GM12864 (cell line): Measurements from ENCODE around the gene TMEM119.

ENCODE experiments used
- DNase-seq: peaks from one replicate; pipeline ENCODE4 v3.0.0-alpha.2; 2011; ENCODE audit warnings: low read depth
- H3K4me3 ChIP-seq: 2 replicates; pipeline ENCODE4 v1.5.1; 2011; ENCODE audit warnings: mild to moderate bottlenecking, low read depth, low read length, control low read depth
- TF ChIP-seq, protein P1 (sequence below): IDR thresholded peaks from 2 replicates; pipeline ENCODE4 v1.5.1; 2011; ENCODE audit warnings: low read depth, mild to moderate bottlenecking, moderate library complexity, low read length, control low read depth, inconsistent platforms; ENCODE audit errors: missing control alignments

TMEM119 gene

DNA sequence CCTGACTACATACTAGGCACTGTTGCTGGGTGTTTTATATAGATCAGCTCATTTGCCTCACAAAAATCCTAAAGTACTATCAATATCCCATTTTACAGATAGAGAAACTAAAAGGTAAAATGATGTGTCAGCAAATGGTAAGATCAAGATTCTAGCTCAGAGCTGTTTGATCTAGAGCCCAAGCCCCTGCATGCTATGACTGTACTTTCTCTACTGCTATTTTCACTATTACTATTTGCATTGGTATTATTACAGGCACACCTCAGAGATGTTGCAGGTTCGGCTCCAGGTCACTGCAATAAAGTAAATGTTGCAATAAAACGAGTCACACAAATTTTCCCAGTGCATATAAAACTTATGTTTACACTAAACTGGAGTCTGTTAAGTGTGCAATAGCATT is 24.6 kb downstream of the TMEM119 start:
- H3K4me3 ChIP-seq, result no peak overlapping the region
- DNase-seq, result no peak
- TF ChIP-seq, protein P1, sequence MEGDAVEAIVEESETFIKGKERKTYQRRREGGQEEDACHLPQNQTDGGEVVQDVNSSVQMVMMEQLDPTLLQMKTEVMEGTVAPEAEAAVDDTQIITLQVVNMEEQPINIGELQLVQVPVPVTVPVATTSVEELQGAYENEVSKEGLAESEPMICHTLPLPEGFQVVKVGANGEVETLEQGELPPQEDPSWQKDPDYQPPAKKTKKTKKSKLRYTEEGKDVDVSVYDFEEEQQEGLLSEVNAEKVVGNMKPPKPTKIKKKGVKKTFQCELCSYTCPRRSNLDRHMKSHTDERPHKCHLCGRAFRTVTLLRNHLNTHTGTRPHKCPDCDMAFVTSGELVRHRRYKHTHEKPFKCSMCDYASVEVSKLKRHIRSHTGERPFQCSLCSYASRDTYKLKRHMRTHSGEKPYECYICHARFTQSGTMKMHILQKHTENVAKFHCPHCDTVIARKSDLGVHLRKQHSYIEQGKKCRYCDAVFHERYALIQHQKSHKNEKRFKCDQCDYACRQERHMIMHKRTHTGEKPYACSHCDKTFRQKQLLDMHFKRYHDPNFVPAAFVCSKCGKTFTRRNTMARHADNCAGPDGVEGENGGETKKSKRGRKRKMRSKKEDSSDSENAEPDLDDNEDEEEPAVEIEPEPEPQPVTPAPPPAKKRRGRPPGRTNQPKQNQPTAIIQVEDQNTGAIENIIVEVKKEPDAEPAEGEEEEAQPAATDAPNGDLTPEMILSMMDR, result no peak

DNA sequence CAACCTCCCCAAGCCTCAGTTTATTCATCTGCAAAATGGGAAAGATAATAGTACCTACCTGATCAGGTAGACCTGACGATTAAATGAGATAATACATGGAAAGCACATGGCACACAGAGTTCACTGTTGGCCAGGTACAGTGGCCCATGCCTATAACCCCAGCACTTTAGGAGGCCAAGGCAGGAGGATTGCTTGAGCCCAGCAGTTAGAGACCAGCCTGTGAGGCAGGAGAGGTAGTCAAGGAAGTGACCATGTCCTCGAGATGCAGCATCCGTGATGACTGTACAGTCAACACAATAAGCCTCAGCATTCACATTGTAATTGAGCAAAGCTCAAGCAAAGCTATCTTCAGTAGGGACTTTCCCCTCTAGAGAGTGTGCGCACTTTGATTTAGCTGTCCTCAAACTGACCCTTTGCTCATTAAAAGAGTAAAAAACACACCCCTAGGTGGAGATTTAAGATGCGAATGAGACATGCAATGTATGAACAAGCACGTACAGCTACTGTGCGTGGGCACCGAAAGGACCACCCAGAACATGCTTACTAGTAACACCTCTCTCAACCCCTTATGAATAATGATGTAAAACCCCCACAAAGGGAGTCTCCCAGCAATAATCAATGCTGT is 25.6 kb downstream of the TMEM119 start:
- no peak overlapping the region for H3K4me3 ChIP-seq
- DNase-seq, result no peak
- TF ChIP-seq, protein P1, result no peak

DNA sequence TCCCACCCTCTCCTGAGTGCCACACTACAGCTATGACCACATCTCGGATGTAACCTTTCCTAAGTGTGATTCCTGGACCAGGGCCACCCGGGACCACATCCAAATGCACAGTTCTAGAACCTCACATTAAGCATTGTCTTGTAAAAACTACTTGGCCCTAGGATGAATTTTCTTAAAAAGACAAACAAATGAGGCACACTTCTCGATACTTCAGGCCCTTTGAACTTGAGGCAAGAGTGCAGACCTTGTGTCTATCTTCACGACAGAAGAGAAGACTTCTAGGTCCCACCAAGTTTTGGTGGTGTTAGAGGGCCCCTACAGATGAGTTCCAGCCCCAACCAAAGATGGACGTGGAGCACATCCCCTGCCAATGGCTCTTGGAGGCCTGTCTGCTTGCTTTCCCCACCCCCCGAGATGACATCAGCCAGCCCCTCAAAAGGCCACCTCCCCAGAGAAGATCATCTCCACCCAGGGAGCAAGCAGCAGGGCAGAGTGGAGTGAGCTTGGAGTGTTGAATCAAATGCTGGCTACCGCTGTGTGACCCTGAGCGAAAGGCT is 26.2 kb downstream of the TMEM119 start:
- no peak overlapping the region; the same call in 1 of the 2 replicates for H3K4me3 ChIP-seq
- no peak for DNase-seq
- TF ChIP-seq, protein P1, result no peak

DNA sequence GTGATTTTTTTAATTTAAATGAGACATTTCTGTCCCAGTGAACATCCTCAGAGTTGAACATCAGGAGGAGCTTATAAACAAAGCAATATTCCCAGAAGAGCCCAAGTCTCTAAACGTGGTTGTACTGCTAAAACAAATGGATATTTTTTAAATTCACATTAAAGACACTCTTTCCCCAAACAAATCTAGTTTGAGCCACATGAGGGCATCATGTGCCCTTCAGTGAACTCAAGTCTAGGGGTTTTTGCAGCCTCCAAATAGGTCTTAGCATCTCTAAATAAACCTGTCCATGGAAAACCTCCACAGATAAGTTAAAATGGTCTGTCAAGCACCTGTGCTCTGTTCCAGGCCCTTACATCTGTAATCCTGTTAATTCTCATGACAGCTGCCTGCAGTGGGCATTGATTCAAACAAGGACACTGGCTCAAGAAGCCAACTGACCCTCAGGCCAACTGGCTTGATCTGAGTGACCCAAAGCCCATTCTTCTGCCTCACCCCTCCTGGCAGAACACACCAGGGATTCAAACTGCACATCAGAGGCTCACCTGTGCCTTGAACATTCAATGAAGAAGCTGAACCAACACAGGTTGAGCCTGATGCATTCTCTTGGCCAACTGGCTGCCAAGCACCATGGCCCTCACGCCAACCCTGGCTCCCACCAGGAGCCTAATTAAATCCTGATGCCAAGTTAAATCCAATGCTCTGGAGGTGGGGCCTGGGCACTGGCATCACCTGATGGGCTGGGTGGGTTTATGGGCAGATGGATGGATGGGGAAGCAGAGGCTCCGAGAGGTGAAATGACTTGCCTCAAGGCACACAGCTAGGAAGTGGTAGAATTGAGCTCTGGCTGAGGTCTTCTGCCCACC is 26.9 kb downstream of the TMEM119 start:
- no peak for DNase-seq

DNA sequence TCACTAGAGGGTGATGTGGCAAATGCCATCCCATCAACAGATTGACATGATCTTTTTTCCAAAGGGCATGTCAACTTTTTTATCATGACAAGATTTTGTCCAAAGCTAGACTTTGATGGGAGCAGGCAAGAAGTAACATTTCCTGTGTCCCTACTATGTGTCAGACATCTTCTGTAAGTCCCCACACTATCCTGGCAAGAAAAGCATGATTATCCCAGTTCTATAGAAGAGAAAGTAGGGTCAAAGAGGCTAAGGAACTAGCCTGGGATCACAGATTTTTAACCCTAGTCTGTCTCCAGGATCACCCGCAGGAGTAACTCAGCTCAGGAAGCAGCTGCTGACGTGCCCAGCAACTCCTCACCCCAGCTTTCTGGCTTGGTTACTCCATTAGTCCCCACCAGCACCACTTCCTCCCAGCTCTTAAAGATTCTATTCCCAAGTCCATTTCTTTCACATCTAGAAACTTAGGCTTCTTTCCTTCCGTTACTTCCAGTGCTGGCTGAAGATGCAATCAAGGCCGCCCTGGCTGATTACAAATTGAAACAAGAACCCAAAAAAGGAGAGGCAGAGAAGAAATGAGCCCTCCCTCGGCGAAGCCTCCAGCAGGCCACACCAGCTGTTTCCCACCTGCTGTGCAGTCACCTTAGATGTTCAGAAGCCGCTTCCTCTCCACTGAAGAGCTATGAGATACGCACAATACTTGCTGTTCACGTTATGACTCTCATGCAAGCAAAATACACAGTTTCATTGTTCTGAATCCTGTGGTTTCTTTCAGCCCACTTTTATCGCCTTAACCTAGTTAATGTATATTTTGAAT is 29.3 kb downstream of the TMEM119 start:
- H3K4me3 ChIP-seq, result peak overlapping the region; percentile 34; the same call in 1 of the 2 replicates
- peak; percentile 98 for DNase-seq
- TF ChIP-seq, protein P1, result no peak

More for the DNA sequence above, 26.9 kb downstream of the TMEM119 start:
- TF ChIP-seq, protein P1, result peak; percentile 32
- no peak overlapping the region for H3K4me3 ChIP-seq
